Occipital lobe (tissue), 2 donors: ENCODE results near the gene BOK. TPM values are rescaled to one million over a fixed set of nuclear protein-coding genes. Genes with fewer than 3 reads are reported as not detected.

Experiments used
- DNase-seq: peaks from one replicate; lab custom pipeline; 2025; lab: John Stamatoyannopoulos, UW
- total RNA-seq: library from RNA; depleted of rRNA; stranded (reverse); fragments of >200 nt; gene quantifications from one replicate; pipeline ENCODE4 v1.2.3, GENCODE V29; 2014

The BOK gene
- total RNA-seq, 1 donor from 2014 or later = 22.8 TPM

- no peak for DNase-seq
Observed at GRCh38 chr2:241598061-241598460, 39.5 kb downstream of the BOK start.

GRCh38 chr2:241598487-241598886, 39.9 kb downstream of the BOK start:
- DNase-seq = no peak

- DNase-seq = no peak
Observed at GRCh38 chr2:241599615-241600014, 41.1 kb downstream of the BOK start.

- DNase-seq = no peak
Observed at GRCh38 chr2:241601841-241602240, 43.3 kb downstream of the BOK start.

- DNase-seq = no peak
Observed at GRCh38 chr2:241602720-241603119, 44.2 kb downstream of the BOK start.

- DNase-seq = no peak
Observed at GRCh38 chr2:241603686-241604085, 45.1 kb downstream of the BOK start.

DNA sequence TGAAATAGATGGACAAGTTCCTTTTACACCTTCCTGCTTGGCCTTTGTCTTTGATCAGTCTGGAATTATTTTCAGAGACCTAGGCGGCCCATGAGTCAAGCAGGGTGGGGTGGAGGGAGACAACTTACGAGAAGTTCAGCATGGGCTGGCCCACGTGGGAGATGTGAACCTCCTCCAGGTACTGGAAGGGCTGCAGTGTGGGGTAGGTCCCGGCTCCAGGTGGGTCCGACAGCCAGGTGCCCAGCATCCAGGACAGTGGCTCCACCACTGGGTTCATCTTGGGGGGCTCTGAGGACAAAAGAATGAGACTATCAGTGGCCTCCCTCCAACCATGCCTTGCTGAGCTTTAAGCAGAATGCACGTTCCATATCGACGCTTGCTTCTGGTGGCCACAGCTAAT, 47.6 kb downstream of the BOK start:
- DNase-seq = no peak

DNA sequence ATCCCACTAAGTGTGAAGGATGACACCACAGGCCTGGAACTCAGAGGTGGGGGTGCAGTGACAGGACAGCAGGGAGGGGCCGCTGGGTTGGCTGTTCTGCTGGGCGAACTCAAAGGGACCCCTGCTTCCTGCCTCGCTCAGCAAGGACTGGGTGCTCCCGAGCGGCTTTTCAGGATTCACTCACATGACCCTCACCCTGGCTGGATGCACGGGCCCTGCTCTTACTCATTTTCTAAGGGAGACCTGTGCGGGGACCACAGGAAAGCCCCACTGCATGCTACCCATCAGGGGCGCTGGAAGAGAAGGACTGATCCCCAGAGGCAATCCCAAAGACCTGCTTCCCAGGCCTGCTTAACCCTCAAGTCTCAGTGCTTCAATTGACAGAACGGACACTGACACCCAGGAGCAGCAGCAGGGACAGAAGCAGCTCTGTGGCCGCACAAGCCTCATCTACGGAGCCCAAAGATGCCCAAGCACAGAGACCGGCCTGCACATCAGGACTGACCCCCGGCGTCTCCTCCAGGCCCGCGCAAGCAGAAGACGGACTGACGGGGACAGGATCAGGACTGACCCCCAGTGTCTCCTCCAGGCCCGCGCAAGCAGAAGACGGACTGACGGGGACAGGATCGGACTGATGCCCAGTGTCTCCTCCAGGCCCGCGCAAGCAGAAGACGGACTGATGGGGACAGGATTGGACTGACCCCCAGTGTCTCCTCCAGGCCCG, 48.8 kb downstream of the BOK start:
- no peak for DNase-seq

DNA sequence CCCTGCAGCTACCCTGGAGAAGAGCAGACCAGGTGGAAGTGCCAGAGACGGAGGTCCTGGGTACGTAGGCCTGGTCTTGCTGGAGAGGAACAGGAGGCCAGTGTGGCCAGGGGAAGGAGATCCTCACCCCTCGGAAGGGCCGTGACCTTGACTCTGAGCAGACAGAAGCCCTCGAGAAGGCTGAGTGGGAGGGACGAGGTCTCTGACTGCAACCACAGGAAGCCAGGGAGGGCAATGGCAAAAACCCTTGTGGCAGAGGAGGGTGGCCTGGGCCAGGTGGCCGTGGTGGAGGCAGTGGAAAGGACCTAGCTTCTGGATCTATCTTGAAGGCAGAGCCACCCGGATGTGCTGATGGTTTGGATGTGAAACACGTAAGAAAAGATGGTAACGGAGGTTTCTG, 50.3 kb downstream of the BOK start:
- no peak for DNase-seq

DNA sequence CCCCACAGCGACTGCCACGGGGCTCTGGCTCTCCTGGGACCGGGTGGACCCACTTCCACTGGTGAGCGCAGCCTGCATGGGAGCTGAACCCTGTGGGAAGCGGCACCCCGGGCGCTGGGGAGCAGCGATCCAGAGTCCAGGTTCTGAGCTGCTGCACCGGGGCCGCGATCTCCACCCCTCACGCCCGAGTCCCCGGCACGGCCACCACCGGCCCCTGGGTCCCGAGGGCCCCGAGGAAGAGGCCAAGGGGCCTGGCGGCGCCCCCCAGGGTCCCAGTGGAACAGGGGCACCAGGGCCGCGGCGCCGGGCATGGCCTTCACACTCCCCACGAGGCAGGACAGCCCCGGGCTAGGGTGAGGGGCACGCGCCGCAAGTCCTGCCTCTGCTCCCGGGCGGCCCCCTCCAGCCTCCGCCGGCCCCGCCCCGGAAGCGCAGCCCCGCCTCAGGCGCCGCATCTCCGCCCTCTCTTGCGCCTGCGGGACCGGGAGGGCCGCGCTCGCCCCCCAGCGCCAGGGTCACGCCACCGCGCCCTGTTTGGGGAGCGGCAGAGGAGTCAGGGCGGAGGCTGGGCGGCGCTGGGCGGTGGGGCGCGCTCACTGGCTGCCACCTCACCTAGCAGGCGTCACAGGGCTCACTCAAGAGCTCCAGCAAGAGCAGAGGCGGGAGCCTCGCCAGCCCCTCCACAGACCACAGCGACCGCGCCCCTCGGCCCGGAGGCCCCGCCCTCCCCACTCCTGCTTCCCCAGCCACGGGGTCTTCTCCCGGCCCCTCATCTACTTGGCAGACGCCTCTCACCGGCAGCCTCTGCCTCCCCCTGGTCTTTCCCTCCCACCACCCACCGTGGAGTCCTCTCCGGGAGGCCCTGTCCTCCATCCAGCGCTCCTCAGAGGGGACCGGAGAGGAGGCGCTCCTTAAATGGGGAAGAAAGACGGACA, 51.6 kb downstream of the BOK start:
- DNase-seq = peak; percentile 41

- DNase-seq = no peak
Observed at GRCh38 chr2:241611062-241611461, 52.5 kb downstream of the BOK start.

- no peak for DNase-seq
Observed at GRCh38 chr2:241612156-241613016, 53.8 kb downstream of the BOK start.

DNA sequence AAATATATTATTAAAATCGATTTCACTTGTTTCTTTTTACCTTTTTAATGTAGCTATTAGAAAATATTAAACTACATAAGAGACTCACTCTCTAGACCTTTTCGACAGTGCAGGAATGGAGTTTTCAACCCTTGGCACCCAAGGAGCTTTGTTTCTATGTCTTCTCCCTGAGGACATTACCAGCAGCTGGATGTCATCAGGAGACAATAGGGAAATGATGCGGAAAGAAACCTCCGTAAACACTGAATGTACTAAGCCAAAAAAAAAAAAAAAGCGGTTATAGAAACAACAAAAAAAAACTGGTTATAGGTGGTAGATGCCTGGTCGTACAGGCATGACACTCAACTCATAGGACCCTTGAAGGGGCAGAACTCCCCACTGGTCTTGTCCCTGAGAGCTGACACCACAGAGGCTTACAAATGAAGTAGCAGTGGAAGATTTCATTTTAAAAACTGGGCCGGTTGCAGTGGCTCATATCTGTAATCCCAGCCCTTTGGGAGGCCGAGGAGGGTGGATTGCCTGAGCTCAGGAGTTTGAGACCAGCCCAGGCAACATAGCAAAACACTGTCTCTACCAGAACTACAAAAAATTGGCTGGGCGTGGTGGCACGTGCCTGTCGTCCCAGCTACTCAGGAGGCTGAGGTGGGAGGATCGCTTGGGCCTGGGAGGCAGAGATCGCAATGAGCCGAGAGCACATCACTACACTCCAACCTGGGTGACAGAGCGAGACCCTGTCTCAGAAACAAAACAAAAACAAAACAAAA, 54.7 kb downstream of the BOK start:
- DNase-seq = no peak

- no peak for DNase-seq
Observed at GRCh38 chr2:241615041-241615440, 56.5 kb downstream of the BOK start.

GRCh38 chr2:241615522-241616052, 57.0 kb downstream of the BOK start:
- DNase-seq = no peak

DNA sequence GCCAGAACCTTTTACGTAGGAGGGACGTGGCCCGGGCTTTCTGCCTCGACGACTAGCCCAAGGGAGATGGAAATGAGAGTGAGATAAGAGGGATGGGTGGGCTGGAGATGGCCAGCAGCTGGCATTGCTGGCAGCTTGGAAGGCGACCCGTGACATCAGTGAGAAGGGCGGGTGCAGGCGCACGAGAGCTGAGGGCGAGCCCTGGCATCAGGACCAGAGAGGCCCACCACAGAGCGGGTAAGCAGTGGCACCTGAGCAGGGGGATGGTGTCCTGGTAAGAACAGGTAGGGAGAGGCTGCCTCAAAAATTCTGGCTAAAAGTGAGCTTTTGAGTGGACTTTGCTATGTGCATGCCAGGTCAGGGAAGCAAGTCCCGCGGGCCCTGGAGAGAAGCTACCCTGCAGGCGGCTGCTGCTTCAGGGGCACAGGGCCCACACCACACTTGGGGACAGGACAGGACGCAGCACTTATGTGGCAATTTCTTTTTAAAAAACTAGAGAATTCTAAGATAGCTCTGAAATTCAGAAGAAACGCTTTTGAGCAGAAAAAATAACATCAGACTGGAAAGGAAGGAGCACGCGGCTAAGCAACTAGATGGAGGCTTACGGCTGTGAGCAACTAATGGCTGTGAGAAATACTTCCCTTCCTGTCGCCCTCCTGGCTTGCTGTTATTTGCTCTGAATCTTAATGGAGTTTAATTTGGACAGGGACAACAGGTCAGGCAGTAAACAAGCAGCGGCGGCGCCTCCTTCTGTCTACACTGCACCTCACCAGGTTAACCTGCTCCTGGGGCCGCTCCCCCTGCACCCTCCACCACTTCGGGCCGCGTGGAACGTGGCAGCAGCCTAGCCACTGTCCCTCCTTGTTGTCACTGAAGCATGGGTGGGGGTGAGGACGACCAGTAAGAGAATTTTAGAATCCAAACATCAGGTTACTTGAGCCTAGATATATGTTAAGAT, 57.9 kb downstream of the BOK start:
- DNase-seq = no peak

DNA sequence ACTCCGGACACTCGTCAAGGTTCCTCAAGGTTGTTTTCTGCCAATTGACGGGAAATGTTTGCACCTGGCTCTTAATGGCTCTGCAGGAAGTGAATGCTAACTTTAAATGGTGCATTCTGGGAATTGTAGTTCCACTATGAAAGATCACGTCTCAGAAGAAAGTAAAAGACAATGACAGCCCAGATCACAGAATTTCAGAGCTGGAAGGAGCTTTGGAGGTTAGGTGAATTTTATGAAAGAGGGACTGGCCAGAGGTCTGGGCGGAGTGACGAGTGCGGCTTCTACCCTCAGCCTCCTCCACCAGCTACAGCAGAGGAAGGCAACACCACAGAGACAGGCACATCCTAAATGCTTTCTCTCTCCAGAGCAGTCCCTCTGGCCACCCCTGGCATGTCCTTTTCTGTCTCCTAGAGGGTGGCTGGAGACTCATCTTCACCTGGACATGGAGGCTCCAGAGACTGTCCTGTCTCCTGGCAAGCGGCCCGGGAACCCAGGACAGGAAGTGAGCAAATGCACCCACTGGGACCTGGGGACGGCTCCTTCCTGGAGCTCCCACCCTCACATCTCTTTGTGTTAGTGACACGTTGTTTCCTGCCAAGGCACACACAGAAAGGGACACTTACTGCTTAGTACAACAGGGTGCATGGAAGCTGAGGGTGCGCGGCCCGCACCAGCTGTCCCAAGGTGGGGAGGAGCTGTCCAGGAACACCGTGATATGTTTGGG, 59.0 kb downstream of the BOK start:
- no peak for DNase-seq

DNA sequence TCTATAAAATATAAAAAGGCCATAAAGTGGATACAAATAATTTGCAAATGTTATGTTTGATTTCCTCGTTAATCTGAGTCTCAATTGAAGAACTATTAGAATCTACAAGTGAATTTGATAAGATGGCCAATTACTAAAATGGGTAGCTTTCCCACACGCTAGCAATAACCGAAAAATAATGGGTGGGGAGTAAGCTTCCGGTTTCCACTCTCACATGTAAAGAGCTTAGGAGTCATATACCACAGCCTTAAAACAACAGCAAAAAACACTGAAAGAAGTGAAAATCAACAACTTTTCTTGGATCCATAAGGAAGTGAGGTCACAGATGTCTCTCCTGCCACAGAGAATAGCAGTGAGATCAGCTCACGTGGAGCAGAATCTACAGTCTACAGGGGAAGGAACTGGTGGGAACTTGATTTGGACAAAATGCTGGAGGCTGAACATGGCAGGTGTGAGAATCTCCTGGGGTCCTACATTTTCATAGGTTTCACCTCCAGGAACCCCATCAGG, 59.8 kb downstream of the BOK start:
- no peak for DNase-seq

DNA sequence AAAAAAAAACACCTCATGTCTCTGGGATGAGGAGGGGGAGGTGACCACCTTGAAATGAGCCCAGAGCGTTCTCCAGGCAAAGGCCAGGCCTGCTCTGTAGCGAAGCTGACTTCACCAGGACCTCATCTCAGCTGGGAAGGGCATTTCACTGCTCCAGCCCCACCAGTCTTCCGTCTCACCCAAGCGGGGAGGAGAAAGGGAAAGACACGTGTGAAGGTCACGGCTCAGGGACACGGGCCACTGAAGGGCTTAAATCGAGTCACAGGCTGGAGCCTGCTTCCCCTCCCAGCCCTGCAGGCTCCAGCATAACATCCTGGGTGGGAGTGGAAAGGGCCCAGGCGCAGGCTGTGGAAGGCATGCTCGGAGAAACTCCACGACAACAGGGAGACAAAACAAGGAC, 60.3 kb downstream of the BOK start:
- no peak for DNase-seq
